ENCODE results near the gene SPEN.

DNA sequence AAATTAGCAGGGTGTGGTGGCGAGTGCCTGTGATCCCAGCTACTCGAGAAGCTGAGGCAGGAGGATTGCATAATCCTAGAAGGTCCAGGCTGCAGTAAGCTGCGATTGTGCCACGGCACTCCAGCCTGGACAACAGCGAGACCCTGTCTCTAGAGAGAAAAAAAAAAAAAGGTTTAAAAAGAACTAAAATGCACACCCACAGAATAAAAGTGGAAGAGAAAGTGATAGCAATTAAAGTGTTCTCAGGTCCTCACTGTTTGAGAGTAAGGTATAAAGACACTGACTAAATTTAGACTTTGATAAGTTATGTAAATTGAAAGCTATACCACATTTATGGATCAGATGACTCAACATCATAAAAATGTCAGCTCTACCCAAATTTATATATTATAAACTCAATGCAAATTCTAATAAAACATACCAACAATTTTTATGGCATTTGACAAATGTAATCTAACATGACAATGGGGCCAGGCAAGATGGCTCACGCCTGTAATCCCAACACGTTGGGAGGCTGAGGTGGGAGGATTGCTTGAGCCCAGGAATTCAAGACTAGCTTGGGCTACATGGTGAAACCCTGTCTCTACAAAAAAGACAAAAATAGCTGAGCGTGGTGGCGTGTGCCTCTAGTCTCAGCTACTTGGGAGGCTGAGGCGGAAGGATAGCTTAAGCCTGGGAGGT is 116.6 kb downstream of the SPEN start:
- TF ChIP-seq, protein P1, sequence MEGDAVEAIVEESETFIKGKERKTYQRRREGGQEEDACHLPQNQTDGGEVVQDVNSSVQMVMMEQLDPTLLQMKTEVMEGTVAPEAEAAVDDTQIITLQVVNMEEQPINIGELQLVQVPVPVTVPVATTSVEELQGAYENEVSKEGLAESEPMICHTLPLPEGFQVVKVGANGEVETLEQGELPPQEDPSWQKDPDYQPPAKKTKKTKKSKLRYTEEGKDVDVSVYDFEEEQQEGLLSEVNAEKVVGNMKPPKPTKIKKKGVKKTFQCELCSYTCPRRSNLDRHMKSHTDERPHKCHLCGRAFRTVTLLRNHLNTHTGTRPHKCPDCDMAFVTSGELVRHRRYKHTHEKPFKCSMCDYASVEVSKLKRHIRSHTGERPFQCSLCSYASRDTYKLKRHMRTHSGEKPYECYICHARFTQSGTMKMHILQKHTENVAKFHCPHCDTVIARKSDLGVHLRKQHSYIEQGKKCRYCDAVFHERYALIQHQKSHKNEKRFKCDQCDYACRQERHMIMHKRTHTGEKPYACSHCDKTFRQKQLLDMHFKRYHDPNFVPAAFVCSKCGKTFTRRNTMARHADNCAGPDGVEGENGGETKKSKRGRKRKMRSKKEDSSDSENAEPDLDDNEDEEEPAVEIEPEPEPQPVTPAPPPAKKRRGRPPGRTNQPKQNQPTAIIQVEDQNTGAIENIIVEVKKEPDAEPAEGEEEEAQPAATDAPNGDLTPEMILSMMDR (IDR thresholded peaks at IDR 0.05): no peak
- TF ChIP-seq POLR2A (IDR thresholded peaks at IDR 0.05): no peak

All from lower leg skin (tissue), 3 donors.